HL-60 (cell line): ENCODE data around the gene RPL27A.
A peak's percentile ranks its signal among the peaks of the same experiment; 100 is the strongest.

ENCODE experiments used
- DNase-seq, 2 experiments: peaks; one replicate each; pipeline ENCODE4 v3.0.0-alpha.2; 2010 to 2020; ENCODE audit warnings: low read depth in 1 of 2, low spot score in 1 of 2
- H3K27ac ChIP-seq: fragments of 250-450 bp; sonication (Bioruptor Pico); replicated peaks from 2 replicates; pipeline ENCODE4 v1.5.1; 2020; ENCODE audit warnings: mild to moderate bottlenecking, moderate library complexity
- H3K27me3 ChIP-seq: fragments of 250-450 bp; sonication (Bioruptor Pico); 2 replicates; pipeline ENCODE4 v1.5.1; 2021; ENCODE audit warnings: mild to moderate bottlenecking, moderate library complexity; ENCODE audit not compliant: insufficient read depth, poor library complexity, severe bottlenecking
- H3K4me3 ChIP-seq: replicated peaks from 2 replicates; pipeline ENCODE4 v1.5.1; 2011; ENCODE audit warnings: mild to moderate bottlenecking, control low read depth, low read length; ENCODE audit not compliant: insufficient read depth
- GABPA ChIP-seq: IDR thresholded peaks from 2 replicates; pipeline ENCODE4 v1.6.1; 2012; ENCODE audit warnings: low read depth
- POLR2AphosphoS5 ChIP-seq: IDR thresholded peaks from 2 replicates; pipeline ENCODE4 v1.6.1; 2012; ENCODE audit warnings: low read depth
- REST ChIP-seq: IDR thresholded peaks from 2 replicates; pipeline ENCODE4 v1.6.1; 2012; ENCODE audit warnings: low read depth; ENCODE audit not compliant: insufficient replicate concordance
- SPI1 ChIP-seq: IDR thresholded peaks from 2 replicates; pipeline ENCODE4 v1.6.1; 2012; ENCODE audit warnings: low read depth, mild to moderate bottlenecking, borderline replicate concordance
- TF ChIP-seq, protein P1 (sequence below): IDR thresholded peaks from one replicate; pipeline ENCODE4 v1.5.1; 2011; ENCODE audit warnings: low read length, control low read depth, inconsistent platforms; ENCODE audit not compliant: insufficient read depth

Gene RPL27A

GRCh38 chr11:8684600-8685290, 2.2 kb downstream of the RPL27A start:
- Histone ChIP-seq H3K27ac (peak overlapping the region; percentile 99), H3K27me3 (no peaks in the 10 kb centered on the region), H3K4me3 (peak overlapping the region; percentile 66)
- TF ChIP-seq REST (no peak), GABPA (no peak)
- DNase-seq, result no peak

DNA sequence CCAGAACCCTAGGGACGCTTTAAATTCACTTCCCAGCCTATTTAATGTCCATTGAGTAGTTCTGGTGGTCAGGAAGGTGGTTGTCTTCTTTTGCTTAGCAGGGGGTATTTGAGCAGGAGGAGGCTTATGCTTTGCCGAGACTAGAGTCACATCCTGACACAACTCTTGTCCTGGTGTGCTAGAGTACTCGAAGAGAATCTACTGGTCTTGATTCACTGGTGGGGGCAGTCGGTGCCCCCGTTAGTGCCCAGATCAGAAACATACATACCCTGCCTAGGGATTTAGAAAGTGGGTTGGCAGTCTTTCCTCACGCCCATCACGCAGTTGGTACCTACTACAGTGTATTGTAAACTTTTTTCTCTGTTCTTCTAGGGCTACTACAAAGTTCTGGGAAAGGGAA, 2.7 kb downstream of the RPL27A start:
- Histone ChIP-seq H3K4me3 (peak overlapping the region; percentile 66), H3K27me3 (no peaks in the 10 kb centered on the region), H3K27ac (peak overlapping the region; percentile 99)
- DNase-seq, result no peak
- no peak for TF ChIP-seq SPI1
- TF ChIP-seq POLR2AphosphoS5, result no peak; the same call in 1 of the 2 replicates
- TF ChIP-seq GABPA, result no peak
- TF ChIP-seq REST, result no peak
- TF ChIP-seq, protein P1, sequence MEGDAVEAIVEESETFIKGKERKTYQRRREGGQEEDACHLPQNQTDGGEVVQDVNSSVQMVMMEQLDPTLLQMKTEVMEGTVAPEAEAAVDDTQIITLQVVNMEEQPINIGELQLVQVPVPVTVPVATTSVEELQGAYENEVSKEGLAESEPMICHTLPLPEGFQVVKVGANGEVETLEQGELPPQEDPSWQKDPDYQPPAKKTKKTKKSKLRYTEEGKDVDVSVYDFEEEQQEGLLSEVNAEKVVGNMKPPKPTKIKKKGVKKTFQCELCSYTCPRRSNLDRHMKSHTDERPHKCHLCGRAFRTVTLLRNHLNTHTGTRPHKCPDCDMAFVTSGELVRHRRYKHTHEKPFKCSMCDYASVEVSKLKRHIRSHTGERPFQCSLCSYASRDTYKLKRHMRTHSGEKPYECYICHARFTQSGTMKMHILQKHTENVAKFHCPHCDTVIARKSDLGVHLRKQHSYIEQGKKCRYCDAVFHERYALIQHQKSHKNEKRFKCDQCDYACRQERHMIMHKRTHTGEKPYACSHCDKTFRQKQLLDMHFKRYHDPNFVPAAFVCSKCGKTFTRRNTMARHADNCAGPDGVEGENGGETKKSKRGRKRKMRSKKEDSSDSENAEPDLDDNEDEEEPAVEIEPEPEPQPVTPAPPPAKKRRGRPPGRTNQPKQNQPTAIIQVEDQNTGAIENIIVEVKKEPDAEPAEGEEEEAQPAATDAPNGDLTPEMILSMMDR, result no peak

DNA sequence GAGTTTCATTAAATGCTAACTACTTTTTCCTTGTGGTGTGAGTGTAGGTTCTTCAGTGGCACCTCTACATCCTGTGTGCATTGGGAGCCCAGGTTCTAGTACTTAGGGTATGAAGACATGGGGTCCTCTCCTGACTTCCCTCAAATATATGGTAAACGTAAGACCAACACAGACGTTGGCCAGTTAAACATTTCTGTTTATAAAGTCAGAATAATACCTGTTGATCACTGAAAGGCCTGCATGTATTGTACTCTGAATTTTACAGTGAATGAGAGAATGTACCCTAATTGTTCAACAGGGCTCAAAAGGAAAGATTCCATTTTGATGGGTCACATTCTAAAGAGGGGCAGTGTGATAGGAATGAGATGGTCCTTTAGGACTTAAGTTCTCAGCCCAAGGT, 3.2 kb downstream of the RPL27A start:
- DNase-seq, result no peak
- peak overlapping the region; percentile 99 for H3K27ac ChIP-seq
- no peaks in the 10 kb centered on the region for H3K27me3 ChIP-seq
- H3K4me3 ChIP-seq, result peak overlapping the region; percentile 66
- TF ChIP-seq, protein P1, result no peak
- no peak for TF ChIP-seq GABPA
- TF ChIP-seq POLR2AphosphoS5, result no peak; the same call in 1 of the 2 replicates
- no peak for TF ChIP-seq SPI1
- TF ChIP-seq REST, result no peak
